ENCODE data around the gene ABCD3. TPM values are rescaled to one million over a fixed set of nuclear protein-coding genes. Genes with fewer than 3 reads are reported as not detected.

ABCD3 gene
- total and polyA plus RNA-seq, 2 of the 8 experiments (the other 6 are each of a cell fraction or from before 2014, with no cell fraction given) = 6.6 to 29.4 TPM

DNA sequence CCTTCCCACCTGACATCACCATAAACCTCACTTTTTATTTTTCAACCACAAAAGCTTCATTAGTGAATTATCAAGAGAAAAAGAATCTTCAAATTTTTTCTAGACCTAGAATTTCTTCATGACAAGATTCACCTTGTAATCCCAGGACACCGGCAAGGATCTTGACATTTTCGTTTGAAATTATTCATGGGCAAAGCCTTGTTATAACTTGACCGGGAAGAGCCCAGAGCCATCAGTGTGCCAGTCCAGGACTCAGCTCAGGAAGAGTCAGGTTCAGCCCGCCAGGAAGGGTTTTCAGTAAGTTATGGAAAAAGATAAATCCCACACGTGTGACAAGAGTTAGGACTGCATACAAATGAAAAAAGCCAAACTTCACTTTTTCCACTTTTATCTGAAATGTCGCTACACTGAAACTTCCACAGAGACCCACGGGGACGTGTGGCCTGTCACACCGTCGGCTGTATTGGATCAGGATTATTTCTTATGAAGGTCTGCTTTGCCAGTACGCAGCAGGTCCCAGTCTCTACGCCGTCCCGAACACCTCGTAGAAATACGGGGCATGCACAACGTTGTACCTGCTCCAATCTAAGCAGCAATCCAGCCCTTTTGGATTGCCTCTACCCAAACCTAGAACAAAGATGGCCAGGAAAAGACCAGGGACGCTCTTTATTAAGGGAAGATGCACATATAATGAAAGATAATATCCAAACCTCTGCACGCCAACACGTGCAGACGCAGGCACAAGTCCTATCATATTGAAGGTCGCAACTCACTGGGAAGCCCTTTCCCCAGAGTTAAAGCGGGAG, 122.5 kb downstream of the ABCD3 start:
- Histone ChIP-seq H3K23ac (ENCODE audit: insufficient read length) (no peak overlapping the region), H3K14ac (ENCODE audit: insufficient read length) (no peak overlapping the region), H3K4me1 (replicated peaks in 1 of 4; ENCODE audit: control insufficient read depth in 3 of 4, insufficient read depth in 4 of 4, low read length in 3 of 4) (peaks cover 2 to 6% (median 3%) of the 10 kb centered on the region in 4 experiments; a peak in 6 of 7 replicates), H3K4ac (replicated peaks; ENCODE audit: insufficient read length, low read depth, low read length) (no peak overlapping the region), H3K79me1 (ENCODE audit: low read depth, low read length) (no peaks in the 10 kb centered on the region; the same call in 1 of the 2 replicates), H4K91ac (replicated peaks; ENCODE audit: insufficient read length, low read length) (no peak overlapping the region), H4K5ac (ENCODE audit: insufficient read length, low read depth, low read length) (no peak overlapping the region), H3K36me3 (ENCODE audit: control insufficient read depth in 2 of 4, insufficient read depth in 4 of 4, low read length in 3 of 4) (peaks cover 0 to 5% (median 3%) of the 10 kb centered on the region in 4 experiments; a peak in 2 of 8 replicates), H3K9ac (replicated peaks in 1 of 4; ENCODE audit: extremely low read depth in 1 of 4, low read depth in 3 of 4, low read length in 3 of 4) (peak overlapping the region in 3 of 4 experiments; percentile 9 to 81 (median 62); a peak in 1 of 7 replicates), H3K18ac (ENCODE audit: extremely low read depth, low read length) (0 out of 2 replicates have a peak overlapping the region, but pooled peaks have one; percentile 42), H3K27ac (ENCODE audit: low read depth, low read length) (no peak overlapping the region), H3K56ac (replicated peaks; ENCODE audit: insufficient read length, low read depth, low read length) (no peak overlapping the region), H3K23me2 (ENCODE audit: low read depth, low read length) (peaks cover 10% of the 10 kb centered on the region), H3K4me2 (ENCODE audit: insufficient read depth in 1 of 2, low read depth in 2 of 2, low read length in 2 of 2) (peak overlapping the region; percentile 78 to 93), H2BK15ac (ENCODE audit: low read length) (no peak overlapping the region), H2AFZ (ENCODE audit: low read length) (peak overlapping the region; percentile 73; the same call in 1 of the 2 replicates), H3K27me3 (replicated peaks in 1 of 4; ENCODE audit: control insufficient read depth in 3 of 4, extremely low read depth in 1 of 4, insufficient read depth in 3 of 4, low read length in 3 of 4) (peaks cover 2 to 12% (median 7%) of the 10 kb centered on the region in 4 experiments; a peak in 6 of 7 replicates), H4K20me1 (replicated peaks in 1 of 2; ENCODE audit: control insufficient read depth in 1 of 2, insufficient read depth in 2 of 2, low read length in 2 of 2) (peaks cover 0 to 9% of the 10 kb centered on the region in 2 experiments), H2BK20ac (ENCODE audit: low read length) (no peak overlapping the region), H3K79me2 (ENCODE audit: control insufficient read depth in 1 of 2, insufficient read depth in 2 of 2, low read length in 2 of 2) (peaks cover 0 to 7% of the 10 kb centered on the region in 2 experiments; a peak in 1 of 4 replicates), H3K4me3 (ENCODE audit: extremely low read depth in 1 of 4, insufficient read depth in 2 of 4, low read depth in 3 of 4, low read length in 4 of 4) (peak overlapping the region; percentile 62 to 82 (median 76)), H2BK120ac (replicated peaks; ENCODE audit: low read depth, low read length) (no peak overlapping the region), H2BK12ac (ENCODE audit: low read depth, low read length) (no peak overlapping the region), H2BK5ac (ENCODE audit: low read depth, low read length) (no peak overlapping the region), H3K9me3 (ENCODE audit: insufficient read depth in 2 of 2, low read depth in 1 of 2, low read length in 1 of 2) (no peaks in the 10 kb centered on the region), H2AK5ac (ENCODE audit: low read depth, low read length) (no peak overlapping the region), H4K8ac (ENCODE audit: extremely low read depth, insufficient read depth, low read length) (no peak overlapping the region)
- WGBS, 2 experiments (ENCODE audit: extremely low coverage in 1 of 2, insufficient coverage in 1 of 2, insufficient read length in 1 of 2, insufficient replicate concordance in 2 of 2, low coverage in 1 of 2, low lambda C conversion rate in 2 of 2, missing lambda C conversion rate in 1 of 2) = 27% methylated on average over 23 of the region's 23 CpGs; no CpG with 5 or more reads in 1 of the 2 experiments
- ChIA-PET POLR2A (ENCODE audit: partially characterized antibody) (interaction anchor here (1.7 to 4.3 kb wide), 2 partner anchors 9 to 13 kb away, joined by 5 to 24 read pairs; no protein-coding TSS in a partner anchor), CTCF (ENCODE audit: partially characterized antibody) (interaction anchor here (0.7 to 6.9 kb wide), 6 partner anchors 8 to 265 kb away, joined by 3 to 46 read pairs (median 5); no protein-coding TSS in a partner anchor)
- TF ChIP-seq CBX5 (IDR thresholded peaks at IDR 0.05; ENCODE audit: low read depth, low read length) (no peak), CEBPB (IDR thresholded peaks at IDR 0.05; ENCODE audit: low read depth, low read length) (peak; percentile 30; the same call in 1 of the 2 replicates), SP2 (IDR thresholded peaks at IDR 0.05; ENCODE audit: low read length) (no peak)
- DNase-seq (ENCODE audit: low read depth in 1 of 2, low spot score in 2 of 2) = no peak
- FAIRE-seq = no peak
